ENCODE data around the gene MED4.

MED4 gene

DNA sequence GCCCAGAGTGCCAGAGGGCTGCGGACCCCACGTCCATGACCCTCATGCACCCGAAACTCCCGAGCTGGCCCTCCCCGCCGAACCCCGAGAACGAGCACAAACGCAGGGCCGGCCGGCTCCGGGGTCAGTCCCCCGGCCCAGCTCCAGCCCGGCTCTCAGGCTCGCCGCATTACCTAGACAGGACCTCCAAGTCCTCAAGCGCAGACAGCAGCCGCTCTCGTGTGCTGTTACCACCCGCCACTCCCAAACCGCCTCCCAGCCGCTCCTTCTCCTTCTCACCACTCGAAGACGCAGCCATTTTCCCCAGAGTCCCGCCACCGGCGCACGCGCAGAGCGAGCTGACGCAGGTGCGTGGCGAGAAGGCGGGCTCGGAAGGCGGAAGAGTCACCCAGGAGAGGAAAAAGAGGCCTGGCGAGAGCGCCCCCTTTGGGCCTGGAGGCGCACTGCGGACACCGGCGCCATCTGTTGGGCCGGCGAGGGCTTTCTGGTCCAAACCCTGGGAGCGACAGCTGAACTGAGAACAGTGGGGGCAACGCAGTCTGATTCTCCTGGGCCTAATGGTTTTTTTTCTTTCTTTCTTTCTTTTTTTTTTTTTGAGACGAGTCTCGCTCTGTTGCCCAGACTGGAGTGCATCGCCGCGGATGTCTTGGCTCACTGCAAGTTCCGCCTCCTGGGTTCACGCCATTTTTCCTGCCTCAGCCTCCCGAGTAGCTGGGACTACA, at the start of gene MED4:
TSS of gene MED4 (minus strand) at position 324 of the 722 bp plus-strand sequence. CDS start at position 298, 26 bp downstream.
- DNase-seq (ENCODE audit: low read depth in 2 of 2), result peak; percentile 94 to 95

DNA sequence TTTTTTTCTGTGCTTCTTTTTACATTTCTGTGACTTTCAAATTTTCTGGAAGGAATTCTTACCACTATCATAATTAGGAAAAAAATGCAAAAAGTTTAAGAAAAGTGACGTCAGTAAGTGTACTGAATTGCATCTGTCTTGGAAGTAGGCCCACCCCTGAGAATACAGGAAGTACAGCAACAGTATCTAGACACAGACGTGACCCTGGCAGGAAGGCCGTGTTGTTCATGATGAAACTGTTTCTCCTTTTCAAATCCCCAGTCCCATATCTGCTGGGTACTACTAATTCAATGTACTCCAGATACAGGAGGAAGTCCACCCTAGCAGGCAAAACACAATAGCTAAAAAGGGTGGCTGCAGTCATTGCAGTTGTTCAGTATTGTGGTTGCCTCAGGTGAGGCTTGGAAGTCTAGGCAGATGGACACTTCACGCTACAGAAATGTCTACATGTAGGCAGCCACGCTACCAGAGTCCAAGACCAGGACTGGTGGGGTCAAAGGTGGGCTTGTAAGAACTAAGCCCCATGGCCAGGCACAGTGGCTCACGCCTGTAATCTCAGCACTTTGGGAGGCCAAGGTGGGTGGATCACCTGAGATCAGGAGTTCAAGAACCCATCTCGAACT, 49.6 kb upstream of the MED4 start:
- no peak for DNase-seq (ENCODE audit: low read depth in 2 of 2)

GRCh38 chr13:48142436-48142835, 47.5 kb upstream of the MED4 start:
- DNase-seq (ENCODE audit: low read depth in 2 of 2), result no peak

DNA sequence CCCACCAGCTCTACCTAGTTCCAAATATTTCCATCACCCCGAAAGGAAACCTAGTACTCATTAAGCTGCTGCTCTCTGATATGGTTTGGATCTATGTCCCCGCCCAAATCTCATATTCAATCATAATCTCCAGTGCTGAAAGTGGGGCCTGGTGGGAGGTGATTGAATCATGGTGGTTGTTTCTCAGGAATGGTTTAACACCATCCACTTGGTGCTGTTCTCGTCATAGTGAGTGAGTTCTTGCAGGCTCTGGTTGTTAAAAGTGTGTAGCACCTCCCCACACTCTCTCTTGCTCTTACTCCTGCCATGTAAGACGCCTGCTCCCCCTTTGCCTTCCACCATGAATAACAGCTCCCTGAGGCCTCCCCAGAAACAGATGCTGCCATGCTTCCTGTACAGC, 43.4 kb upstream of the MED4 start:
- peak; percentile 3 to 11 for DNase-seq (ENCODE audit: low read depth in 2 of 2)

GRCh38 chr13:48132961-48133360, 38.1 kb upstream of the MED4 start:
- no peak for DNase-seq (ENCODE audit: low read depth in 2 of 2)

DNA sequence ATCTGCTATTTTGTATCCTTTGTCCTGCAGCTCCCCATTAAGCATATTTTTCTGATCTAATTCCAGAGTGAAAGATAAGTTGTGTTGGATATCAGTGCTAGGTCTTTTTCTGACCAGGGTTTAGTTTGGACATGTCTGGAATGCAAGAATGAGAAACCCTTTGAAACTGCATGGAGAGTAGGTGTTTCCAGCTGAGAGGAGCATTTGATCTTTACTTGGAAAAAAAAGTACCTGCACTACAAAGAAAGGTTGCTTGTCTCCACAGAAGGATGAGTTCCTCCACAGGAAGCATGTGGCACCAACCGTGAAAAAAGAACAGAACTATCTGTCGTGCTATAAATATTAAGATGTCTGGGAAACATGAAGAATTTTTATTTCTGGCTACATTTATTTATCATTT, 36.6 kb upstream of the MED4 start:
- DNase-seq (ENCODE audit: low read depth in 2 of 2), result no peak

DNA sequence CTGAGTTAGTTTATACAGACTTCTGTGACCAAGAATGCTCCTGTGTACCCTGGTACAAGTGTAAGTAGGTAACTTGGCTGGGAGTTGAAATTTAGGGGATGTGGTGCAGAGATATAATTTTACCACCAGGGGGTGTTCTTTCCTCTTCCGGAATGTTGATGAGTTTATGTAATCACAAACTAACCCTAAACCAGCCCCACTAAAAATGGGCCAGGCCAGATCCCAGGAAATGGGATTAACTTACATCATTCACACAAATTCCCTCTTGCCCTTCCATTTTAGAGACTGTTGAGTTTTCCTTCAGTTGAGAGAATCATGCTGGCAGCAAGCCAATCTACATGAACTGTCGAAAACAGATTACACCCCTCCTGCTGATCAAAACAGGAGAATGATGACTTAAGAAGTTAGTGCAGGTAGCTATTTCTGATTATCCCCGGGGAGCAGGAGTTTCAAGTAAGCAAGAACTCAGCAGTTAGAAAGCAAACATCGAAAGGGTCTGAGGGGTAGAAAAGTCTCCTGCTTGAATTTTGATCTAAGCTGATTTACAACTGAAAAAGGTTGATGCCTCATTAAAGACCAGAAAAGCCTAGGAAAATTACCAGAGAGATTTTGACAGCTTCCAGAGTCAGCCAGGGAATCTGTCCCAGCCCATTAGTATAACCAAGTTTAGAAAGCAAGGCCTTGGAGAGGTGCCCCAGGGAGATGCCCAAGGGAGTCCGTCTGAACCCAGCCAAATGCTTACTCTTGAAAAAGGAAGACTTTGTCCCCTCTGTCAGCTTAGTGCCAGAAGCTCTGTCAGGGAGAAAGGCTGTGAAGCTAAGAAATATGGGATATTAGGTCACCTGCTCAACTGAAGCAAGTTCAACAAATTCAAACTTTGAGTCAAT, 32.3 kb upstream of the MED4 start:
- peak in 1 of 2 donors; percentile 1 for DNase-seq (ENCODE audit: low read depth in 2 of 2)

DNA sequence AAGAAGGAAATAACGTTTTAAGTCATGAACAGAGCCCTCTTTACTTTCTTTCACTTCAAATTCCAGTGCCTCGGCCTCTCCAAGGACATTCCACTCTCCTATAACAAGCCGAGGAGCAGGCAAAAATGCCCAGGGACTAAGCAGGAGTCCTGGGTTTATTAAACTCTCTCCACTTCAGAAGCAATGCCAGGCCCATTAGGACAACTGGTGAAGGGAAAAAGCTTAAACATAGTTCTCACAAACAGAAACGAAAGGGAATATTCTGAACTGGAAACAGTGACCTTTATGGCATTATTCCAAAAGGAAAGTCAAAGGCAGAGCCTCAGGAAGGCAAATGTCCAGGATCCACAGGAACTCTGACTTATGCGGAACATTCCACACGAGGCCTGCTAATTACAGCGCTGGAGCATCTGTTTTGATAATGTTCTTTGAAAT, 30.9 kb upstream of the MED4 start:
- DNase-seq (ENCODE audit: low read depth in 2 of 2), result no peak

DNA sequence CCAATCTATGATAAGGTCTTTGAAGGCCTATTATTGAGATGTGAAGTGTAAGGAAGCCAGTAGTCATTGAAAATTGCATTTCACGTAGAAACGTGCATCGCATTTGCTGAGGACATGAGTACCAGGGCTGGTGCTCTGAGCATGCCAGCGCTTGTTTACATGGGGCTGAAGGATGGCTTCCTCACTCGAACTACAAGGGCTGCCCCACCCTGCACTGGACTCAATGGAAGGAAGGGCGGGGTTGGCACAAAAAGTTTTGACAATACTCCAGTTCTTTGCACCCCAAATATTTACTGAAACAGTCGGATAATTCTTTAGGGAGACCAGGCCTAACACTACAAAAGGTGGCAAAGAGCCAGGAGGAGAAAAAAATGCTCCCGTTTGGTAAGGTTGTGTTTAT, 28.9 kb upstream of the MED4 start:
- DNase-seq (ENCODE audit: low read depth in 2 of 2), result no peak

DNA sequence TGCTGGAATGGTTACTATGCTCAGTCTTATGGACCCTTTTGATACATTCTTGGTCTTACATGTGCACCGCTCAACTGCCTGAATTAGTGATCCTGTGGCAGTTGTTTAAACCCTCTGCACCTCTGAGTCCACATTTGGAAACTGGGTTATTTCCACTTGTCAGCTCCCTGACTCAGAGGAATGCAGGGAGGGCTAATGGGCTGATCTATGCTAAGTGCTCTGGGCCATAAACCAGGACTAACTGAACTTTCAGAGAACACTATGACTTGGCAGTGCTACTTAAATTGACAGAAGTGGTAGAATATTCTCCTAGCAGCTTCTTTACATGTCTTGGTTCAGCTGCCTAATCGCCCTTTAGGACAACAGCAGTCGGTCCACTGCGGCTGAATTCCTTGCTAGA, 26.8 kb upstream of the MED4 start:
- no peak for DNase-seq (ENCODE audit: low read depth in 2 of 2)

GRCh38 chr13:48120241-48120640, 25.3 kb upstream of the MED4 start:
- DNase-seq (ENCODE audit: low read depth in 2 of 2), result no peak

- DNase-seq (ENCODE audit: low read depth in 2 of 2), result no peak
These were observed 23.1 kb upstream of the MED4 start for GRCh38 chr13:48118030-48118429.

GRCh38 chr13:48116808-48117207, 21.9 kb upstream of the MED4 start:
- no peak for DNase-seq (ENCODE audit: low read depth in 2 of 2)

GRCh38 chr13:48113756-48114130, 18.8 kb upstream of the MED4 start:
- DNase-seq (ENCODE audit: low read depth in 2 of 2), result no peak

DNA sequence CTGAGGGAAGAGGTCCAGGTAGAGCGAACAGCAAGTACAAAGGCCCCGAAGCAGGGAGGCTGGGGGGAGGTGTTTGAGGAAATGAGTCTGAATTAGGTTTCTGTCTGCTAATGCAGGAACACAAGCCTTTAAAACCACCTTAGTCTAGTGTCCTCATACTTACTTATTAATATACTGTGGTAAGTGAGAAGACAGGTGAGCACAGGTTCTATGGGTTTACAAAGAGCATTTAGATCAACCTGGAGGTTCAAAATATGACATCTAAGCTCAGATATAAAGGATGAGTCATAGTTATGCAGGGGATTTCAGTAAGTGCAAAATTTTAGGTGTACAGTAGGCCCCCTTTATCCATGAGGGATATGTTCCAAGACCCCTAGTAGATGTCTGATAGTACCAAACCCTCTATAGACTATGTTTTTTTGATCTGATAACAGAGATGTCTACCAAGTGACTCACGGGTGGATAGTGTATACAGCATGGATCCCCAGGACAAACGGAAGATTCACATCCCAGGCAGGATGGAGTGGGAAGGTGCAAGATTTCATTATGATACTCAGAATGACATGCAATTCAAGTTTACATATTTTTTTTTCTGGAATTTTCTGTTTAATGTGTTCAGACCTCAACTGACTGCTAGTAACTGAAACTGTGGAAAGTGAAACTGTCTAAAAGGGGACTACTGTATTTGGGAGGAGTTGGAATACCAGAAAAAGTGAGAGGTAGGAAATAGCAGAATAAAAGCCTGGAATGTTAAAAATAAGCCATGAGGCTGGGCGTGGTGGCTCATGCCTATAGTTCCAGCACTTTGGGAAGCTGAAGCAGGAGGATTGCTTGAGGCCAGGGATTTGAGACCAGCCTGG, 18.2 kb upstream of the MED4 start:
- no peak for DNase-seq (ENCODE audit: low read depth in 2 of 2)

DNA sequence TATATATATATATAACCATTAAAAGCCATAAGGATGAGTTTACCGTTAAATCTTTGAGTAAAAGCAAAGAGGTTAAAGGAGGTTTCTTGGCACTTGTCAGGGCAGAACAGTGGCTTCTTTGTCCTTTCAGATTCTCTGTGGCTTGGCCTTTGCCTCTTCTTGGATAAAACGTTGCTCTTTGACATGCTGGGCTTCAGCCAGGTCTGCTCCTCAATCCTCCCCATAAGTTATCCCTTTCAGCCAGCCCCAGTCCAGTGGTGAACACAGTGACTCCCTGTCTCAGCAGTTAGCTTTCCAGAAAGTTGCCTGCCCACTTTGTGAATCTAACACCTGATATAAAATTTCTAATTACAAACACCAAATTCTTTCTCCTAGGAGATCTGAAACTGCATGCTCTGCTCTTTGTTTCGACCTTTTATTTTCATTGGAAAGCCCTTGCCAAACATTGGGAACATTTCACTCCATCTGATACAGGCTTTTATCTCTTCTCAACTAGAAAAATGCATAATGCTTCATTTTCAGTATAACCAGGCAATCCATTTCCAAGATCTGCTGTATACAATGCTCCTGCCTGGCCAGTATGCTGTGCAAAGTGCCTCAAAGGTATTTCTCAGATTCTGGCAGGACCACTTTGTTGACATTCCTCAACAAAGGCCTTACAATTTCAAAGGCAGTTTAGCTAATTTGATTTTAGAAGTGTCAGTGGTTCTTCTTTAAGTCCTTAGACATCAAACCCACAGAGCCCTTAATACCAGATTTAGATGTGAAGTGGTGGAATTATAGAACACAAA, 16.2 kb upstream of the MED4 start:
- no peak for DNase-seq (ENCODE audit: low read depth in 2 of 2)

- DNase-seq (ENCODE audit: low read depth in 2 of 2), result no peak
These were observed 15.4 kb upstream of the MED4 start for GRCh38 chr13:48110132-48110868.

DNA sequence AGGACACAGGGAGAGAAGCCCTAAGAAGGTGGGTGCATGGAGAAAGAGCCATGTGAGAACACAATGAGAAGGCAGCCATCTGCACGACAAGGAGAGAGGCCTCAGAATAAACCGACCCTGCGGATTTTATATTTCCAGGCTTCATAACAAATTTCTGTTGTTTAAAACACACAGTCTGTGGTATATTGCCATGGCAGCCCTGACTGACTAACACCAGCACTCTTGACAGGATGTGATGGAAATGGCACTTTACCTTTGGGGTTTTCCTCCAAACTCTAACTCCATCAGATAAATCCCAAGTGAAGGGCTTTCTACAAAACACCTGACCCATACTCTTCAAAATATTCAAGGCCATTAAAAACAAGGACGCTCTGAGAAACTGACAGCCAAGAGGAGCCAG, 13.2 kb upstream of the MED4 start:
- DNase-seq (ENCODE audit: low read depth in 2 of 2), result no peak

DNA sequence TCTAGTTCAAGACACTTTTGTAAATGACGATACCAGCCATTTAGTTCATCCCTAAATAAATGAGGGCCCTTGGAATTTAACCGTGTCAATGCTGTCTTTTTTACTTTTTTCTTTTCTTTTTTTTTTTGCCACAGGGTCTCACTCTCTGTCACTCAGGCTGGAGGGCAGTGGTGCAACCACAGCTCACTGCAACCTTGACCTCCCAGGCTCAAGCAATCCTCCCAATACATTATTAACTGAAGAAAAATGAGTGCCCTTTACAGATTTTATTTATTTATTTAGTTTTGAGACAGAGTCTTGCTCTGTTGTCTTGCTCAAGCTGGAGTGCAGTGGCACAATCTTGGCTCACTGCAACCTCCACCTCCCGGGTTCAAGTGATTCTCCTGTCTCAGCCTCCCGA, 2.9 kb upstream of the MED4 start:
- no peak for DNase-seq (ENCODE audit: low read depth in 2 of 2)

DNA sequence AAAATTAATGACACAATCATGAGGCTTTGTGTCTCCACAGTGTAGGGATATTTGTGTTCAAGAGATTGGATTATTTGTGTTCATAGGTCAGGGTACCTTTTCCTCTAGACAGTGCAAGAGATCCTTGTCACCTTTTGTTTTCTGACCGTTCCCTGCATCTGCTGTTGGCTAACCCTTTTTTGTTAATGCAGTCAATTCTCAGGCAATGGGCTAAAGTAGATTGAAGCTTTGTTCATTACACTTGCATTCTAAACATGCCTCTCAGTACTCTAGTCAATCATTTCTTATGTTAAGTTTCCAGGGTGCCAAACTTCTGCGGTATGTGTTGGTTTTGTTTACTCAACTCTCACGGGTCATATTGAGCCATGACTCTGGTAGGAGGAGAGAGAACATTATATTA, 1.8 kb upstream of the MED4 start:
- no peak for DNase-seq (ENCODE audit: low read depth in 2 of 2)
